DMS153 treated with DMSO at 0.1 percent for 48 hours (cell line): Measurements from ENCODE around the gene PRKAR2B.
"Not testable (repeated sequence)": the region's sequence is repeated elsewhere in the genome, so short reads cannot be mapped to it uniquely, and the experiment has no call there.

ENCODE experiments used
- DNase-seq: peaks from one replicate; lab custom pipeline; 2025; ENCODE audit not compliant: unreplicated experiment; lab: John Stamatoyannopoulos, UW

The PRKAR2B gene

GRCh38 chr7:107076781-107077698 is 32.5 kb downstream of the PRKAR2B start:
- no peak for DNase-seq

- DNase-seq = no peak
Measured at GRCh38 chr7:107077699-107078516, 33.4 kb downstream of the PRKAR2B start.

GRCh38 chr7:107078517-107078966 is 34.0 kb downstream of the PRKAR2B start:
- DNase-seq = no peak

- no peak for DNase-seq
Measured at GRCh38 chr7:107079212-107079940, 34.9 kb downstream of the PRKAR2B start.

- no peak for DNase-seq
Measured at GRCh38 chr7:107080099-107080505, 35.6 kb downstream of the PRKAR2B start.

- DNase-seq = no peak
Measured at GRCh38 chr7:107080533-107080932, 36.0 kb downstream of the PRKAR2B start.

GRCh38 chr7:107085180-107085579 is 40.7 kb downstream of the PRKAR2B start:
- no peak for DNase-seq

GRCh38 chr7:107089627-107090026 is 45.1 kb downstream of the PRKAR2B start:
- no peak for DNase-seq

- DNase-seq = no peak
Measured at GRCh38 chr7:107090457-107090856, 46.0 kb downstream of the PRKAR2B start.

- no peak for DNase-seq
Measured at GRCh38 chr7:107091306-107091705, 46.8 kb downstream of the PRKAR2B start.

- DNase-seq = not testable (repeated sequence)
Measured at GRCh38 chr7:107093671-107094070, 49.2 kb downstream of the PRKAR2B start.

GRCh38 chr7:107099154-107099553 is 54.6 kb downstream of the PRKAR2B start:
- DNase-seq = not testable (repeated sequence)

- no peak for DNase-seq
Measured at GRCh38 chr7:107100824-107101223, 56.3 kb downstream of the PRKAR2B start.

GRCh38 chr7:107103369-107103768 is 58.9 kb downstream of the PRKAR2B start:
- DNase-seq = no peak

GRCh38 chr7:107104801-107105200 is 60.3 kb downstream of the PRKAR2B start:
- DNase-seq = no peak

- DNase-seq = no peak
Measured at GRCh38 chr7:107105591-107106245, 61.2 kb downstream of the PRKAR2B start.

- no peak for DNase-seq
Measured at GRCh38 chr7:107108793-107109371, 64.4 kb downstream of the PRKAR2B start.

- DNase-seq = no peak
Measured at GRCh38 chr7:107109955-107110354, 65.5 kb downstream of the PRKAR2B start.

- no peak for DNase-seq
Measured at GRCh38 chr7:107111196-107111595, 66.7 kb downstream of the PRKAR2B start.

- no peak for DNase-seq
Measured at GRCh38 chr7:107113866-107114265, 69.4 kb downstream of the PRKAR2B start.
